BJ (cell line): ENCODE results near the gene DLG1. TPM values are rescaled to one million over a fixed set of nuclear protein-coding genes. Genes with fewer than 3 reads are reported as not detected.

Experiments used
- CTCF ChIA-PET: fragments of 350-600 bp; formaldehyde crosslinking; extraction: SDS; loops from one replicate; lab custom pipeline; 2021; ENCODE audit warnings: antibody characterized with exemption, inconsistent platforms; lab: Yijun Ruan, JAX
- POLR2A ChIA-PET: fragments of 300-600 bp; sonication (Branson Sonifier 250); formaldehyde crosslinking; extraction: SDS; loops from one replicate; lab custom pipeline; 2021; ENCODE audit warnings: antibody characterized with exemption; lab: Charles Lee
- DNase-seq: peaks from one replicate; pipeline ENCODE4 v3.0.0-alpha.2; 2011; ENCODE audit warnings: low read depth
- H3K27me3 ChIP-seq: 2 replicates; pipeline ENCODE4 v1.6.0; 2011; ENCODE audit warnings: low read length; ENCODE audit not compliant: control insufficient read depth, insufficient read depth
- H3K36me3 ChIP-seq: 2 replicates; pipeline ENCODE4 v1.5.1; 2011; ENCODE audit warnings: low read length; ENCODE audit not compliant: control insufficient read depth, insufficient read depth
- H3K4me3 ChIP-seq: 2 replicates; pipeline ENCODE4 v1.5.1; 2011; ENCODE audit warnings: low read depth, mild to moderate bottlenecking, control low read depth, low read length
- CTCF ChIP-seq: IDR thresholded peaks from 2 replicates; pipeline ENCODE4 v1.5.1; 2011; ENCODE audit warnings: low read depth, mild to moderate bottlenecking, control low read depth, inconsistent platforms, low read length, moderate library complexity; ENCODE audit not compliant: insufficient read depth
- polyA plus RNA-seq: library from polyadenylated mRNA; depleted of rRNA; stranded (reverse); fragments of >200 nt; gene quantifications from 2 replicates; pipeline ENCODE4 v1.2.3, GENCODE V29; 2011

Gene DLG1
- polyA plus RNA-seq, 1 experiment: 40.4 TPM

DNA sequence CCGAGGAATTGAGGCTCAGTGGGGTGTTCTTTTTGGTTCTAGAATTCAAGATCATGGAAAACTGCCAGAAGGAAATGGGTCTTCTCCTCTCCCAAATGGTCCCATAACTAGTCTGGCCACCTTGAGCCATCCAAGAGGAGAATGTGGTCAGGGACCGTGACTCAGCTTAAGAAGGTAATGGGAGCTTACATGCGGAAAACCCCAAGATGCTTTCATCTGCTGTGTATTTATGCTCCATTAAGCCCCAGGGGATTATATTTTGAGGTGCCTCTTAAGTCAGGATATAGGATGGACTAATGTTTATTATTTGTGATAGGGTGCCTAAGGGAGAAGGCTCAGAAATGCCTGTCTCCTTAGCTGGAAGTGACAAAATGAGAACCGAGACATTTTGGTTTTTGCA is 39.2 kb upstream of the DLG1 start:
- ChIA-PET CTCF (interaction anchor here (1.3 kb wide), 1 partner anchor 18 kb away, joined by 3 read pairs; no protein-coding TSS in a partner anchor), POLR2A (no interaction called here)
- no peak for TF ChIP-seq CTCF
- no peak for DNase-seq
- H3K27me3 ChIP-seq: no peaks in the 10 kb centered on the region
- no peak overlapping the region for H3K4me3 ChIP-seq
- H3K36me3 ChIP-seq: no peaks in the 10 kb centered on the region

DNA sequence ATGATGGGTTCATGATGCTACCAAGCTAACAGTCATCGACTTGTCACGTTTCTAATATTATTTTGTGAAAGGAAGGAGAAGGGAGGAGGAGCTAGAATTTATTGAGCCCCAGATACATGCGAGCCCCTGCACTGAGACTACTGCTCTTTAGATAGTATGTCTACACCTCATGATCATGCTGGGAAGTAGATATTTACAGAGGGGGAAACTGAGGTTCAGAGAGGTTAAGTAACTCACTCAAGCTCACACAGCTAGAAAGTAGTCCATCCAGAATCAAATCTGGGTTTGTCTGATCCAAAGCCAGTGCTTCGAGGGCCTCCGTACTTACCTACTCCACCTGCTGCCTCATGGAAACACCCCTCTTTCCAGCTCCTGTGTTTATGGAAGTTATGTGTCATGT is 38.8 kb upstream of the DLG1 start:
- no peak for DNase-seq
- Histone ChIP-seq H3K36me3 (no peaks in the 10 kb centered on the region), H3K27me3 (no peaks in the 10 kb centered on the region), H3K4me3 (no peak overlapping the region)
- ChIA-PET CTCF (interaction anchor here (0.8 to 1.3 kb wide), 2 partner anchors 10 to 18 kb away, joined by 3 read pairs; no protein-coding TSS in a partner anchor), POLR2A (no interaction called here)
- no peak for TF ChIP-seq CTCF

DNA sequence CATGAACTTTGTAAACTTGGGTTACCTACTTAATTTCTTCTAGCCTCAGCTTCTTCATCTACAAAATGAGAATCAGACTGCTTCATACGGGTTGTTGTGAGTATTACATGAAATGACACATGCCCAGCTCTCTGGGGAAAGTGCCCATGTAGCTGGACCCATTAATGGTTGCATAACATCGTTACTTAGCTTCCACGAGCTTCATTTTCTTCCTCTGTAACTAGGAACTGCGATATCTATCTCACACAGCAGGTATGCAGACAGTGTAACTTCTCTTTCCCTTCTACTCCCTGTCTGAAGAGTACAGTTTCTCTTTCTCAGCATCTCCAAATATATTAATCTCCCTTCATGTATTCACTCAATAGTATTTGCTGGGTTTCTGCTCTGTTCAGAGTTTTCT is 37.9 kb upstream of the DLG1 start:
- Histone ChIP-seq H3K4me3 (no peak overlapping the region), H3K36me3 (no peaks in the 10 kb centered on the region), H3K27me3 (no peaks in the 10 kb centered on the region)
- POLR2A ChIA-PET: no interaction called here
- TF ChIP-seq CTCF: no peak
- DNase-seq: no peak
- CTCF ChIA-PET: interaction anchor here (0.8 kb wide), 1 partner anchor 9 kb away, joined by 3 read pairs; no protein-coding TSS in a partner anchor

DNA sequence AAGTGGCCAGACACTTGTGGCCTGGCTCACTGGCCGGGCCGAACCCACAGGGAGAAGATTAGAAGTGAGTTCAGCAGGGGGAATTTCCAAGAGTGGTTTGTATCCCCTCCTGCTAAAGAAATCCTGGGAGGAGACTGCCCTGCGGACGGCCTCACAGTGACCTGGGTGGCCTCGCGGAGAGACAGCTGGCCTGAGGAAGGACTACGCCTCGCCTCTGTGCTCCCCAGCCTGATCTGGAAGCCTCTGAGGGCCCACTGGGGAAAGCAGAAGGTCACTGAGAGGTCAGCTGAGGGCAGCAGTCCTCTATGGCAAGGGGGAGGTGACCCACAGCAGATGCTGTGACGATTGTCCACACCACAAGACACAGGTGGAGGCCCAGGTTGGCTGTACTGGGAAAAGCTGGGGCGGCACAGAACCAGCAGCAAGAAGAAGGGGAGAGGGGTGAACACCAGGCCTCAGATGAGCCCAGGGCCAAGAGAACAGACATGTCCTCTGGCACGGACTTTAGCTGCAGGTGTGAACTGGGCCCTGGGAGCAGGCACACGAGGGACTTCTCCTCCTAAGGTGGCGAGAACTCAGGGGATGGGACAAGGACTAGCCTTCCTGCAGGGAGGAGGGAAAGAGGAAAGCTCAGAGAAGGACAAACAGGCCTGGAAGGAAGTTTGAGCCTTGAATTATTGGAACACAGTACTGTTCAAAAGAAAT is 37.2 kb upstream of the DLG1 start:
- ChIA-PET CTCF (interaction anchor here (0.5 kb wide), 1 partner anchor 21 kb away, joined by 3 read pairs; no protein-coding TSS in a partner anchor), POLR2A (no interaction called here)
- TF ChIP-seq CTCF: no peak
- DNase-seq: no peak
- no peaks in the 10 kb centered on the region for H3K36me3 ChIP-seq
- no peak overlapping the region for H3K4me3 ChIP-seq
- H3K27me3 ChIP-seq: no peaks in the 10 kb centered on the region

- H3K27me3 ChIP-seq: no peaks in the 10 kb centered on the region
- ChIA-PET POLR2A (interaction anchor here (0.5 kb wide), 1 partner anchor 26 kb away, joined by 3 read pairs; no protein-coding TSS in a partner anchor), CTCF (interaction anchor here (0.6 kb wide), 1 partner anchor 45 kb away, joined by 4 read pairs; no protein-coding TSS in a partner anchor)
- no peak for DNase-seq
- no peaks in the 10 kb centered on the region for H3K36me3 ChIP-seq
- H3K4me3 ChIP-seq: no peak overlapping the region
- TF ChIP-seq CTCF: no peak
These were observed 35.7 kb upstream of the DLG1 start for GRCh38 chr3:197333901-197334639.
